ENCODE results near the gene ABI1. TPM values are rescaled to one million over a fixed set of nuclear protein-coding genes. Genes with fewer than 3 reads are reported as not detected.

Gene ABI1
- total and polyA plus RNA-seq, 9 of the 15 experiments (the other 6 are each of a cell fraction or from before 2014, with no cell fraction given) = 22.1 to 52.3 (median 39.0) TPM

- no peak for TF ChIP-seq CREB5 (CRISPR knock-in tag; IDR thresholded peaks at IDR 0.05)
- TF ChIP-seq POLR2A (conservative IDR thresholded peaks at IDR 0.05) = peak; percentile 94
- no peak for TF ChIP-seq BACH1 (tag; IDR thresholded peaks at IDR 0.05)
- no peak for TF ChIP-seq TEAD4 (IDR thresholded peaks at IDR 0.05; ENCODE audit: low read length)
- TF ChIP-seq TEAD4 (CRISPR knock-in tag; IDR thresholded peaks at IDR 0.05; ENCODE audit: borderline replicate concordance) = no peak
- no peak for TF ChIP-seq ZNF583 (CRISPR knock-in tag; IDR thresholded peaks at IDR 0.05)
- peak; percentile 49; the same call in 1 of the 2 replicates for TF ChIP-seq HDAC2 (IDR thresholded peaks at IDR 0.05)
- TF ChIP-seq SMAD4 (CRISPR knock-in tag; conservative IDR thresholded peaks at IDR 0.05) = no peak; the same call in 1 of the 2 replicates
- peak; percentile 96 for TF ChIP-seq CHD2 (IDR thresholded peaks at IDR 0.05; ENCODE audit: low read depth, low read length)
- no peak for TF ChIP-seq ZNF696 (CRISPR knock-in tag; conservative IDR thresholded peaks at IDR 0.05)
- peak; percentile 25 for TF ChIP-seq GABPB1 (CRISPR knock-in tag; IDR thresholded peaks at IDR 0.05)
- peak; percentile 17 to 80 for TF ChIP-seq AFF1 (IDR thresholded peaks at IDR 0.05; ENCODE audit: low read depth in 1 of 2, partially characterized antibody in 2 of 2)
- peak; percentile 9; the same call in 1 of the 2 replicates for TF ChIP-seq EP300 (IDR thresholded peaks at IDR 0.05; ENCODE audit: low read length)
- no peak for TF ChIP-seq ZNF354B (CRISPR knock-in tag; IDR thresholded peaks at IDR 0.05)
- no peak for TF ChIP-seq BRF1 (IDR thresholded peaks at IDR 0.05; ENCODE audit: borderline replicate concordance, extremely low read depth, insufficient read length)
- no peak for TF ChIP-seq ZNF133 (CRISPR knock-in tag; IDR thresholded peaks at IDR 0.05)
- peak; percentile 95 for TF ChIP-seq SUPT5H (IDR thresholded peaks at IDR 0.05)
- no peak for TF ChIP-seq ZNF24 (IDR thresholded peaks at IDR 0.05)
- TF ChIP-seq KLF13 (tag; IDR thresholded peaks at IDR 0.05; ENCODE audit: borderline replicate concordance, low read depth) = no peak
- TF ChIP-seq CREB3 (tag; conservative IDR thresholded peaks at IDR 0.05; ENCODE audit: low read depth) = no peak
- TF ChIP-seq ESRRA (IDR thresholded peaks at IDR 0.05; ENCODE audit: borderline replicate concordance, low read depth) = no peak
- TF ChIP-seq FOXM1 (IDR thresholded peaks at IDR 0.05; ENCODE audit: low read depth) = no peak
- no peak for TF ChIP-seq FOXM1 (CRISPR knock-in tag; IDR thresholded peaks at IDR 0.05; ENCODE audit: low read depth)
- TF ChIP-seq CBX2 (IDR thresholded peaks at IDR 0.05; ENCODE audit: insufficient read depth, low read length, poor library complexity, severe bottlenecking) = no peak
- TF ChIP-seq SMARCC2 (IDR thresholded peaks at IDR 0.05; ENCODE audit: low read depth) = no peak
Observed at GRCh38 chr10:26860443-26861204, at the start of gene ABI1 (continued).
